Left lung (tissue), 10 donors: ENCODE data around the gene NEK8. TPM values are rescaled to one million over a fixed set of nuclear protein-coding genes. Genes with fewer than 3 reads are reported as not detected.

ENCODE experiments used
- ATAC-seq: fragments of 200-7000 bp; cut with Tn5 transposase; one replicate; pipeline ENCODE4 v1.9.1; 2020; ENCODE audit warnings: moderate library complexity
- DNase-seq, 4 donors: peaks; one replicate each; pipeline ENCODE4 v3.0.0-alpha.2; 2013 to 2020
- H3K27ac ChIP-seq, 2 donors: fragments of 200-600 bp; sonication (generic) in 1 of 2; one replicate each; pipeline versions ENCODE4 v1.5.0 to v1.8.0; 2020 to 2021
- H3K27me3 ChIP-seq, 2 donors: fragments of 200-600 bp; sonication (generic) in 1 of 2; one replicate each; pipeline versions ENCODE4 v1.5.0 to v1.8.0; 2020 to 2021
- H3K36me3 ChIP-seq, 2 donors: fragments of 200-600 bp; sonication (generic) in 1 of 2; one replicate each; pipeline versions ENCODE4 v1.5.0 to v1.8.0; 2020 to 2021
- H3K4me1 ChIP-seq, 2 donors: fragments of 200-600 bp; one replicate each; pipeline ENCODE4 v1.8.0; 2021
- H3K4me3 ChIP-seq, 2 donors: fragments of 200-600 bp; sonication (generic) in 1 of 2; one replicate each; pipeline versions ENCODE4 v1.5.0 to v1.8.0; 2020 to 2021; ENCODE audit warnings: mild to moderate bottlenecking in 1 of 2
- H3K9me3 ChIP-seq, 2 donors: fragments of 200-600 bp; sonication (generic) in 1 of 2; one replicate each; pipeline versions ENCODE4 v1.5.0 to v1.8.0; 2020 to 2021
- intact Hi-C, 2 donors: fragments of 100-400 bp; cut with DNase I; formaldehyde crosslinking; loops; one replicate each; pipeline versions ENCODE4 v1.11.2 to v1.14.2; 2022
- polyA plus RNA-seq, 6 donors: library from polyadenylated mRNA; unstranded; fragments of 120-200 nt; gene quantifications; one replicate each; pipeline ENCODE4 v1.2.1, GENCODE V29; 2013; ENCODE audit not compliant: insufficient read length in 6 of 6
- total RNA-seq, 2 donors: library from RNA; stranded (reverse); fragmentation: NEBNext Ultra II Directional; extraction: Animal tissue kit (Norgen Biotek cat#: 25700); gene quantifications; one replicate each; pipeline ENCODE4 v1.2.1, GENCODE V29; 2021
- TF ChIP-seq, protein P1 (sequence below), 2 donors: fragments of 200-600 bp; sonication (generic) in 1 of 2; IDR thresholded peaks; one replicate each; pipeline versions ENCODE4 v1.5.0 to v1.8.0; 2021; ENCODE audit warnings: antibody characterized with exemption in 2 of 2
- donor health status: DM: no; HTN: yes; CAD: no.
- donor health status: DM: no; HTN: no; CAD: no.

The NEK8 gene
- total and polyA plus RNA-seq, 8 donors: 5.6 to 8.1 (median 7.2) TPM

DNA sequence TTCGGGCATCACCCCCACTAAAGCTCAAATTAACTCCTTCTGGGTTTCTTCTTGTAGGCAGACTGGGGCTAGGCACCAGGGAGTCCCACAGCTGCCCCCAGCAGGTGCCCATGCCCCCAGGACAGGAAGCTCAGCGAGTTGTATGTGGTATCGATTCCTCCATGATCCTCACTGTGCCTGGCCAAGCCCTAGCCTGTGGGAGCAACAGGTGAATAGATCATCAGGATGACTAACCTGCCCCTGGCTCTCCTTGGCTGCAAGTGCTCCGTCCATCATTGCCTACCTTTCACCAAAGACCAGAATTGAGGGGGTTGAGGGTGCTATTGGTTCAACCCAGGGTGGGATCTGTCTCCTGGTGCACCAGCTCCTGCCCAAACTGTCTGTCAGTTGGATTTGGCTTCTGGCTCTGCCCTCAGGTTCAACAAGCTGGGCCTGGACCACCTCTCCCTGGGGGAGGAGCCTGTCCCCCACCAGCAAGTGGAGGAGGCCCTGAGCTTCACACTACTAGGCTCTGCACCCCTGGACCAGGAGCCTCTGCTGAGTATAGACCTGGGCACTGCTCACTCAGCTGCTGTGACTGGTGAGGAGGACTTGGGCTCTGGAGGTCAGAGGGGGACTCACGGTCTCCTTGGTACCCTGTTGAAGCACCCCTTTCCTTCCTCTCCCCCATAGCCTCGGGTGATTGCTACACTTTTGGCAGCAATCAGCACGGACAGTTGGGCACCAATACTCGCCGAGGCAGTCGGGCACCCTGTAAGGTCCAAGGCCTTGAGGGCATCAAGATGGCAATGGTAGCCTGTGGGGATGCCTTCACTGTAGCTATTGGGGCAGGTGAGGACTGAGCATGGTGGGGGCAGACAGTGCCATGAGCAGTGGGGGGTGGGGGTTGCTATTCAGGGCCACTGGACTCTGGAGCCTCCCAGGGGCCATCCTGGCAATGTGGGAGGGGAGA lies 12.1 kb downstream of the NEK8 start:
- H3K9me3 ChIP-seq: no peaks in the 10 kb centered on the region
- H3K27ac ChIP-seq: no peak overlapping the region
- no peak for DNase-seq
- no peak overlapping the region for H3K4me3 ChIP-seq
- no peak for ATAC-seq
- intact Hi-C loops: no loop called here
- peaks cover 7 to 36% of the 10 kb centered on the region in 2 donors for H3K4me1 ChIP-seq
- peaks cover 0 to 4% of the 10 kb centered on the region in 2 donors for H3K36me3 ChIP-seq
- peaks cover 0 to 16% of the 10 kb centered on the region in 2 donors for H3K27me3 ChIP-seq
- TF ChIP-seq, protein P1, sequence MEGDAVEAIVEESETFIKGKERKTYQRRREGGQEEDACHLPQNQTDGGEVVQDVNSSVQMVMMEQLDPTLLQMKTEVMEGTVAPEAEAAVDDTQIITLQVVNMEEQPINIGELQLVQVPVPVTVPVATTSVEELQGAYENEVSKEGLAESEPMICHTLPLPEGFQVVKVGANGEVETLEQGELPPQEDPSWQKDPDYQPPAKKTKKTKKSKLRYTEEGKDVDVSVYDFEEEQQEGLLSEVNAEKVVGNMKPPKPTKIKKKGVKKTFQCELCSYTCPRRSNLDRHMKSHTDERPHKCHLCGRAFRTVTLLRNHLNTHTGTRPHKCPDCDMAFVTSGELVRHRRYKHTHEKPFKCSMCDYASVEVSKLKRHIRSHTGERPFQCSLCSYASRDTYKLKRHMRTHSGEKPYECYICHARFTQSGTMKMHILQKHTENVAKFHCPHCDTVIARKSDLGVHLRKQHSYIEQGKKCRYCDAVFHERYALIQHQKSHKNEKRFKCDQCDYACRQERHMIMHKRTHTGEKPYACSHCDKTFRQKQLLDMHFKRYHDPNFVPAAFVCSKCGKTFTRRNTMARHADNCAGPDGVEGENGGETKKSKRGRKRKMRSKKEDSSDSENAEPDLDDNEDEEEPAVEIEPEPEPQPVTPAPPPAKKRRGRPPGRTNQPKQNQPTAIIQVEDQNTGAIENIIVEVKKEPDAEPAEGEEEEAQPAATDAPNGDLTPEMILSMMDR (IDR thresholded peaks at IDR 0.05): no peak

DNA sequence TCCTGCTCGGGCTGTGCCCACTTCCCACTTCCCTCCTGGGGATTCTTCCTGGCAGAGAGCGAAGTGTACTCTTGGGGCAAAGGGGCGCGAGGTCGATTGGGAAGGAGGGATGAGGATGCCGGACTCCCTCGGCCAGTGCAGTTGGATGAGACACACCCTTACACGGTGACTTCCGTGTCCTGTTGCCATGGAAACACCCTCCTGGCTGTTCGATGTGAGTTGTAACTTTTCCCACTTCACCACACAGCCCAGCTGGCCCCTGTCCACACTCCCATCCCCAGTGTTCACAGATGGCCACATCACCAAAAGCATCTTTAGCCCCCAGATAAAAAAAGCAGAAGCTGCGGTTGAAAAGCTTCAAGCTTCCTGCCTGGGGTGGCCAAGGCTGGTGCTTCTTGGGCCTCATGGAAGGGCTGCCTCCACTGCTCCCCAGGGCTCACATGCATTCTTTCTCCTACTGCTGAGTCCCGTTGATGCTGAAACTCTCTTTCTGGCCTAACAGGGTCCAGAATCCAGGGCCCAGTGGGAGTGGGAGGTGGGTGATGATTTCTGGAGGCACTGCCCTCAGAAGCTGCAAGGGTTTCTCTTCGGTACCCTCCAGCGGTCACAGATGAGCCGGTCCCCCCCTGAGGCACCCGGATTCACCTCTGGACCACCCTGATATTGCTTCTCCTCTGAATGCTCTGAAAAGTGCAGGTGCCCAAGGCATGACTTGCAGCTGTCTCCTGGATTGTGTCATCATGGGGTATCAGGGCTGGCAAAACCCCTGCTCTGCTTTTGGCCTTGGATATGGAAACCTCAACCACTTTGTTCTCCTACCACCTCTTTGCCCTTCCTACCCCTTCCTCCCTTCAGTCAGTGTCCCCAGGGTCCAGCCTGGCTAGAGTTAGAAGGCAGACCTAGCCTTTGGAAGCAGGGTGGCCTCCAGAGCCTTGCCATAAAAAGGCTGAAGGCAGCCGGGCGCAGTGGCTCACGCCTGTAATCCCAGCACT lies 13.1 kb downstream of the NEK8 start:
- H3K36me3 ChIP-seq: peaks cover 0 to 4% of the 10 kb centered on the region in 2 donors
- H3K9me3 ChIP-seq: no peaks in the 10 kb centered on the region
- peak overlapping the region in 1 of 2 donors; percentile 94 for H3K27ac ChIP-seq
- no peak overlapping the region for H3K4me3 ChIP-seq
- no peak for DNase-seq
- intact Hi-C loops: no loop called here
- no peak for ATAC-seq
- H3K27me3 ChIP-seq: peaks cover 0 to 22% of the 10 kb centered on the region in 2 donors
- peaks cover 17 to 46% of the 10 kb centered on the region in 2 donors for H3K4me1 ChIP-seq
- TF ChIP-seq, protein P1 (IDR thresholded peaks at IDR 0.05): no peak

DNA sequence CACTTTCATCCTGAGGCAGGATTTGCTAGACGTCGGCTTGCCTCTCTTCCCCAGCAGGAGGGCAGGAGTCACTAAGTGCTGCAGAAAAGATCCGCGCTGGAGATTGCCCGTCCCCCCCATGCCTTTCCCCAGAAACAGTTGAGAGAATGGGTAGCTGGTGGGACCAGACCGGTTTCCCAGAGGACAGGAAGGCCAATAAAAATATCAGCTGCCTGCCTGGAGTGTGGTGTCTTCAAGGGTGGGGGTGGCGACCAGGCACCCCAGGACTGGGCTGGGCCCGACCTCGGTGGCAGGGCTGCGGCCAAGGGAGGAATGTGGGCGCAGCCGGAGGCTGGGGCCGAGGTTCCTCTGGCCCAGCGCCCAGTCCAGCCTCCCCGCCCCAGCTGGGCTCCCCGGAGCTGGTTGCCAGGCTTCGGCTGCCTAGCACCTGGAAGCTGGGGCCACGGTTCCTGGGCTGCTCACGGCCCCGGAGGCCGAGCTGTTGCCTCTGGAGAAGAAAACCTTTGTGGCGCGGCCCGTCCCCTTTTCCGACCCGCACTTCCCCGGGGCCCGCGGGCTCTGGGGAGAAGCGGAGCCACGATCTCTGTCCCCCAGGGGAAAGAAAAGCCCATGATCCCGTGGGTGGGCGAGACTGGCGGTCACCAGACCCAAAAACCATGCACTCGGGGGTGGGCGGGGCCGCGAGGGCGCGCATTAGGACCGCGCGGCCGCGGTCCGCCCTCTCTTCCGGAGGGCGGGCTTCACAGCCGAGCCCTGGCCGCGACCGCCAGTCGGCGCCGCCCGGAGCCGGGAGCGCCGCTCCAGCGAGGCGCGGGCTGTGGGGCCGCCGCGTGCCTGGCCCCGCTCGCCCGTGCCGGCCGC lies 14.9 kb downstream of the NEK8 start, which contains the start of gene TRAF4:
Gene TRAF4 (plus strand): TSS at position 769 of the 861 bp plus-strand sequence. CDS start 102 bp downstream, outside the sequence.
- intact Hi-C loops: no loop called here

More for the DNA sequence above, 14.9 kb downstream of the NEK8 start, which contains the start of gene TRAF4:
- Histone ChIP-seq H3K9me3 (no peaks in the 10 kb centered on the region), H3K36me3 (peaks cover 0 to 12% of the 10 kb centered on the region in 2 donors), H3K27ac (peak within 1 kb of the TSS; percentile 89 to 94), H3K4me1 (peaks cover 30 to 64% of the 10 kb centered on the region in 2 donors), H3K4me3 (peak within 1 kb of the TSS; percentile 69 to 73), H3K27me3 (peaks cover 0 to 22% of the 10 kb centered on the region in 2 donors)
- TF ChIP-seq, protein P1 (IDR thresholded peaks at IDR 0.05): no peak
- ATAC-seq (peak; percentile 70), DNase-seq (peak; percentile 84 to 94 (median 92))
